DMS153 treated with DMSO at 0.1 percent for 48 hours (cell line): ENCODE measurements around the gene RBM20.
A peak's percentile ranks its signal among the peaks of the same experiment; 100 is the strongest.

Experiments
- DNase-seq: peaks from one replicate; lab custom pipeline; 2025; ENCODE audit not compliant: unreplicated experiment; lab: John Stamatoyannopoulos, UW

RBM20 gene

DNA sequence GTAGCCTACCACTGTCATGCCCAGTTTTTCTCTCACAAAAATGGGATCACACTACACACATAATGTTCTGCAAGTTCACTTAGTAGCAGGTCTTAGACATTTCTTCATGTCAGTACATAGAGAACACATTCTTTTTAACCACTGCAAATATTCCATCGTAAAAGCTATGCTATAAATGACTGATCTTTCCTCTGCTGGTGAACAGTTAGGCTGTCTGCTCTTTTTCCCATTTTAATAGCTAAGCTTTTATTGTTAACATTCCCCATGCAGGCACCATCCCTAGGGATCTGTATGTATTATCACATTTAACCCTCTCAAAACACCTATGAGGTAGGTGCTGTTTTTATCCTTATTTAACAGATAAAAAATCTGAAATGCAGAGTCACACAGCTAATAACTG lies 181.4 kb downstream of the RBM20 start:
- DNase-seq, result no peak

DNA sequence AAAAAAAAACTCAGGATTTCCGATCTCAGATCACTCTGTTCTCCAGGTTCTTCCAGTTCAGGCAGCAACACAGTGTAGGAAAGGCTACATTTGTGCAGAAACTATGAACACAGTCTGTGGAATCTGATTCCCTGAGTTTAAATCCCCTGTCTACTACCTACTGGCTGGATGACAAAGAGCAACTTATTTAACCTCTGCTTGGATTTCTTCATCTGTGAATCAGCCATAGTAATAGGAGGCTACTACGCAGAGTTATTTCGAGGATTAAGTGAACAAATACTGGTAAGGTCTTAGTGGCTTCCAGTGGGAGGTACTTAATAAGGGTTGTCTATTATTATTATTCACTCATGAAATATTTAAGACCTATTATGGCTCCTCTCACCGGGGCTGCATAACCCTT lies 183.3 kb downstream of the RBM20 start:
- DNase-seq, result no peak

GRCh38 chr10:110827875-110828274 lies 183.7 kb downstream of the RBM20 start:
- no peak for DNase-seq

DNA sequence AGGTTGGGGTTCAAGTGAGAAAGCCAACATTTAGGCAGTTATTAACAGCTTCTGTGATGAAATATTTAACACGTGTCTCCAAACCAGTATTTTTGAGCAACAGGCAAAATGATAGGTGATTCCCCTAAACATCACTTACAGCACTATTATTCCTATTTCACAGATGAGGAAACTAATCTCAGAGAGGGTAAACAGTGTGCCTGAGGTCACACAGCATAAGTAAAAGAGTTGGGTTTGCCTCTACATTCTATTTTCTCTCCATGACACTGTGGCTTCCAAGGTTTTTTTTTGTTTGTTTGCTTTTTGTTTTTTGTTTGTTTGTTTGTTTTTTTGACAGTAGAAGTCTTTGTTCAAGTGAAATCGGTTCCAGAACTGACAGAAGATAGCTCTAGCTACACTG lies 184.4 kb downstream of the RBM20 start:
- DNase-seq, result no peak

- no peak for DNase-seq
Measured at GRCh38 chr10:110829721-110830410, 185.7 kb downstream of the RBM20 start.

- DNase-seq, result no peak
Measured at GRCh38 chr10:110833234-110833940, 189.3 kb downstream of the RBM20 start.

DNA sequence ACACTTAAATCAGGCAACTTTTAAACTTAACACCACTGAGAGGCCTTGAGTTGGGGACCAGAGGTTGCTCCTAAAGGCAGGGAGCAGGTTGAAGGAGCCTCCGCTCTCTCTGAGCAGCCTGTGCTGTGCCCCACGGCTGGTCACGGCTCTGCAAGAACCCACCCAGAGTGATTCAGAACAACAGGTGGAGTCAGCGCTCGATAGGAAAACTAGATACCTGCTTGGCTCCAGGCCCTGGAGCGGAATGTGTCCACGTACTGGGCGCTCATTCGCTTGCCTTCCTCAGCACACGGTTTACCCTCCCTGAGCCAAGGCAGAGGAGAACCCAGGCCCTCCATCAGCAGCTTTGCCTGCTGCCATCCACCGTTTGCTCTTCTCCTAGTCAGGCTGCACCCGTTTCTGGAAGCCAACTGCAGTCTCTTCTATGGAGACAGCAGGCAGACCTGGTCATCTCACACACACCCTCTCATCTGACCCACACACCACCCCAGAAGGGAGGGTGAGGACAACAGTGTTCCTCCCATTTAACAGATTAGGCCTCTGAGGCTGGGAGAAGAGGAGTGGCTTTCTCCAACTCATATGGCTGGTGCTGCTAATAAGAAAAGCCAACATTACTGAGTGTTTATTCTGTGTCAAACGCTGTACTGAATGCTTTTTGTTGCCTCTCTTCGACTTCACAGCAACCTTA lies 189.9 kb downstream of the RBM20 start:
- DNase-seq, result no peak

DNA sequence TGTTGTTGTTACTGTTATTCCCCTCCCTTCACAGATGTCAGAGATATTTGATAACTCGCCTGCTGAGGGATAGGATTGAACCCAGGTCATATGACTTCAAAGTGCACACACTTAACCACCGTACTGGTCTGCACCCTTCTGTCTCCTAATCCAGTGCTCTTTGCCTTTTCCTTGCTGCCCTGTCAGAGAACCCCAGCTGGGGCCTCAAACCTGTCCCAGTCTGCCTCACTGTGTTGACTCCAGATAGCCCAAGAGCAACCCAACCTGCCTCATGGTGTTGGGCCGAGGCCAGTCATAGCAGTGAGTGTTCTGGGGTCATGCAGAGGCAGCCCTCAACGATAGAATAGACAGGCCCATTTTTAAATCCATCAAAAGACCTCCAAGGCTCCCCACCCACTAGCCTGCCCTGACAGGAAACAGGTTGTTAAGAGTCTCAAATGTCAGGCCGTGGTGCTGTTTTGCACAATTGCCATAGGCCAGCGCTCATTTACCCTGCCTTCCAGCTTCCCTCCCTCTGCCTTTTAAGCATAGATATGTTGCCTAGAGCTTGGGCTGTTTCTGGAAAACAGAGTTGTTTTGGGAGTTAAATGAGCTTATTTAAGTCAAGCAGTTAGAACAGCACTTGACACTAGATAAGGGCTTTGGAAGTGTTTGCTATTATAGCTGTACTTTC lies 190.6 kb downstream of the RBM20 start:
- peak; percentile 44 for DNase-seq

DNA sequence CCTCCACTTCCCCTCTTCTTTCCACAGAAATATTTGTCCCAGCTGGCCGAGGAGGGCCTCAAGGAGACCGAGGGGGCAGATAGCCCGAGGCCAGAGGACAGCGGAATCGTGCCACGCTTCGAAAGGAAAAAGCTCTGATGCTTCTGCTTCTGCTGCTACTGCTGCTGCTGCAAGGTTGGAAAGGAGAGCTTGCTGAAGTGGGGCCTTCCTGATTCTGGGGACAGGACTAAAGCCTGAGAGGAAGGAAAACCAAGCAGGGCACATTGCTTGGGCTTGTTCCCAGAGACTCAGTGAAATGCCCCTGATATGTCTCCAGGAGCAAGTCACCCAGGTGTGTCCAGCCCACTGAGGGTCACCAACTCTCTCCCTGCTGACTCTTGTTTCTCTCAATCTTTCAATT lies 191.7 kb downstream of the RBM20 start:
- no peak for DNase-seq

DNA sequence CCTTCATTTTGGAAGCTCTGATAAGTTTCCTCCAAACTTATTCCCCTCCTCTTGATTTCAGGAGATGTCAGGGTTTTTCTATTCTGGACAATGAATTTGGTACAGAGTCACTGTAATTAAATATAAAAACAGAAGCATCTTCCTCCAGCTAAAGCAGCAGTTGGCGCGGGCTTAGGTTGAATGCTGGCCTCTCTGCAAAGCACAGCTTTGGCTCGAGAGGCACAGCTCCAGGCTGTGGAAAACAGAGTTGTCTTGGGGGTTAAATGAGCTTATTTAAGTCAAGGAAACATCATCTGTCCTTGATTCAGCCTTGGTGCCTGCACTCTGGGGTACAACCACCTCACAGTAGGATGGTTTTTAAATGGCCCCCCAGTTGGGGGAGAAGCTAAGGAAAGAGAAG lies 192.6 kb downstream of the RBM20 start:
- no peak for DNase-seq

DNA sequence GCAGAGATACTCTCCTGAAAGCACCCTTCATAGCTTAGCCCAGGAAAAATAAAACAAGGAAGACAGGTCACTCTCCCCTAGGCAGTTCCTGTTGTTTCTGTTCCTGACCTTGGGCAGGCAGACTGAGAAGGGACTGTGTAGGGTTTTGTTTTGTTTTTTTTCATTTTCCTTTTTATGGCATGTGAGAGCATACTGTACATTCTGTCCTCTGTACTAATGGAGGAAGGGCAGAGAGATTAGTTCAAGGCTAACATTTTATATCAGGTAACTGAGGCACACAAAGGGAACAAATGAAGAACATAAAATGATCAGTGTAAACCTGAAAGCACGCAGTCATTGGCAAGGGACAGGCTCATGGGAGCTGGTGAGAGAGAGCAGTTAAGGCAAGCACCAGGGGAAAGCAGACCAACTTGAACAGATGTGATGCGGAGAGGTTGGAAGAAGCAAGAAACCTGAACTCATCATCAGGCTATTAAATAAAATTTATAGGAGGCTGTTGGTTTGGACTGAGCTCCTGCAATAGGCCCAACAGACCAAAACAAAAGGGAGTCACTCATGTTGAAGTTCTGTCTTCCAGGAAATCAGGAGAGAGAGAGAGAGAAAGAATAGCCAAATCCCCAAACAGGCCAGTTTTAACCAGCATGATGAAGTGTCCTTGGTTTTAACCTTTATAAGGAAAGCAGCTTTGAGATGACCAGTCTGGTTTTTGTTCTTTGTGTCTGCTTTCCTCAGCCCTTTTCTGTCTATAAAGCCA lies 193.5 kb downstream of the RBM20 start:
- no peak for DNase-seq

DNA sequence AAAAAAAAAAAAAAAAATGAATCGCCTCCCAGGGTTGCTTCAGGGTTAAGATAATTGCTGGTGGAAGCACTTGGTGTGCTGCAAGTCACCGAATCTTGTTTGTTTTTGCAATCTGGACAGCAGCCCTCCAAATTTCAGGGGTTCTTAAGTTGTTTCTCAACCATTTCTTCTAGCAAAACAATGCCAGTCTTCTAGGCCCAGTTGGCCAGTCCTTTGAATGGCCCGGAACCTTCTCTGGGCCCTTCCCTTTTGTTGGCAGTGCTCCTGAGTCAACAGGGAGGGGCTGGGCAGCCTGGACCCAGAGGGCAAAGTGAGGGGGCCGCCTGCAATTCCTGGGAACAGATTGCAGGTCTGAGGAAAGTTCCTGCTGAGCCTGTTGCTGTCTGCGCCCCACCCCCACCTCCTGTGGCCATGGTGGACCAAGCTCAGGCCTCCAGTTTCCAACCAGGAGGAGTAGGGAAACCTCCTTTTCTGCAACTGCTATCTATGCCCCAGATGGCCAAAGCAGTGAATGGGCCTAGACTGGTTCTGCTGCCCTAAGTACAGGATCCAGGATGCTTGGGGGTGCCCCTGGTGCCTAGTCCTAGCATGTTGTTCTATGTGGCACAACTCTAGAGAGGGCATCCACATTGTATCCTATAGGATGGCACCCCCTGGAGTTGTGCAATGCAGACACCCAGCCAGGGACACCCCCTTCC lies 196.2 kb downstream of the RBM20 start:
- DNase-seq, result no peak

GRCh38 chr10:110840923-110841428 lies 196.8 kb downstream of the RBM20 start:
- no peak for DNase-seq

DNA sequence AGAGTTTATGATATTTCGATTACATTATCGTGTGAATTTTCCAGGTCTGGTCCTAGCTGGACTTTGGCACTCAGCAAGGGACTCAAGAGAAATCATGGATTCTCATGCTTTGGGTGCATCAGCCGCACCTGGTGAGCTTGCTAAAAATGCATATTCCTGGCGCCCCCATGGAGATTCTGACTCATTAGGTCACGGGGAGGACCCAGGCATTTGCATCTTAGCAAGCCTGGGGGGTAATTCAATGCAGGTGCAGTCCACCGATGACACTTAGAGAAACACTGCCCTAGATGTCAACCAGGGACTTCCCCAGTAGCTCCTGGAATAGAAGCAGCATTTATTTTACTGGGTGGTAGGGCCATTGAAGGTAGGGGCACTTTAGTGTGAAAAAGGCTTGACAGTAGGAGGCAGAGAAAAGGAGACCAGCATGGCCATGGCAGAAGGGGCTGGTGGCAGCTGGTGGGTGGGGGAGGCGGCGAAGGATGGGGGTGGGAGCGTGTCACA lies 197.7 kb downstream of the RBM20 start:
- no peak for DNase-seq

GRCh38 chr10:110842326-110842904 lies 198.3 kb downstream of the RBM20 start:
- DNase-seq, result no peak

GRCh38 chr10:110843031-110843430 lies 198.9 kb downstream of the RBM20 start:
- DNase-seq, result no peak

DNA sequence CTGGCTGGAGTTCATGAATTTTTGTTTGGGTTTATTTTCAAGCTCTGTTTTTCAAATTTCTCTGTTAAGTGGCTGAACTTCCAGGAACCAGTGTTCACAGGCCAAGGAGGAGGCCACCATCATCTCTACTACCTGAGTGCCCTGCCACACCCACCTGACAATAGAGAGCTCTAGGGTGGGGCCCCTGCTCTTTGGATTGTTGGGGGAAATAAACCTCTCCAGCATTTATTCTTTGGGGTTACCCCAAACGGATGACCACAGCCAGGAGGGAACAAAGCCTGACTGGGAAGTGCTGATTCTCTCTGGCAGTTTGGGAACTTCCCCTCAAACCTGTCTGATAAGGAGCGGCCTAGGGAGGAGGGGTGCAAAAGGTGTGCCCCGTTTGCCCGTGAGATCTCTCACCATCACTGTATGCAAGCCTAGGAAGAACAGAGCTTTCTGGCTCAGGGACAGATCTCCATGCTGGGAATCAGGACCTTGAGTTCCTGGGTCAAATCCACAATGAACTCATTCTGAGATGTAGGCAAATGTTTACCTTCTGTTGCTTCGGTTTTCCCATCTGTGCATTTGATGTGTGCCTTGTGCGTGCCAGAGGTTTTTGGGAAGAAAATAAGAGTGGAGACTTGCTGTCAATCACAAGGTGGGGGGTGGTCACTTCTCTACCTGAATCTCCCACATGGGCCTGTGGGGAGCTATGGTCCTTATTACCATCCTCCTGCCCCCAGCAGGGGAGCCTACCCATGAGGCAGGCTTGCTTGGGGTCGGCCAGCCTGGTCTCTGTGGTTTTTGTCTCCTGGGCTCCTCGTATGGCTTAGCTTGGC lies 199.9 kb downstream of the RBM20 start:
- no peak for DNase-seq

DNA sequence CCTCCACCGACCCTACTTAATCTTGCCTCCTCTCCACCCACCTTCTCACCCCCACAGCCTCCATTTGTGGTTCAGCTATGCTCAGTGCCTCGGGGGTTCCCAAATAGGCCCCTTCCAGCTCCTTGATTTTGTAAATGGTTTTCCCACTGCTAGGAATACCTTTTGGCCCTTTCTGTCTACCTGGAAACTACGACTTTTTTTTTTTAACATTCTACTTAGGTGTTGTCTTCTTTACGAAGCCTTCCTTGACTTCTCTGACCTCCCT lies 200.4 kb downstream of the RBM20 start:
- no peak for DNase-seq

- DNase-seq, result no peak
Measured at GRCh38 chr10:110845192-110845755, 201.1 kb downstream of the RBM20 start.
